ENCODE data around the gene PLCB1. TPM values are rescaled to one million over a fixed set of nuclear protein-coding genes. Genes with fewer than 3 reads are reported as not detected.

The PLCB1 gene
- total and polyA plus RNA-seq, 2 of the 4 experiments (the other 2 are of a cell fraction) = 5.6 to 16.1 TPM

DNA sequence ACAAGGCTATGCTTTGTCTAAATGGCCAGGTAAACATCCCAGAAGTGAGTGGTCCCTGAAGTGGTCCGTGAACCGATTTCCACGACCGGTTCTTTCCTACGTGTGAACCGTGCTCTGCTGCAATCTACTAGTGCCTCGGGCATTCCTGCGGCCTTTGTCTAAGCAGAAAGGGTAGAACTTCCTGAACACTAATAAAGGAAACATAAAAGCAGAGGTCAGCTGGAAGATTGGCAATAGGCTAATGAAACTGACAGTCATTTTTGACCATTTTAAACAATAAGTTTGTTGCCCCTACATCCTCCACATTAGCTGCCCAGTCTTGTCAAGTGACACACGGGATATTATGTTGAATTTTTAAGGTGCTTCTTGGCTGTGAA is 410.0 kb downstream of the PLCB1 start:
- in situ Hi-C loops (cut with MboI; ENCODE audit: low sequenced_read_pairs) = no loop called here

More for the DNA sequence above, 410.0 kb downstream of the PLCB1 start:
- Histone ChIP-seq H3K9me3 (ENCODE audit: control insufficient read depth, insufficient read depth, low read length) (no peaks in the 10 kb centered on the region), H2BK15ac (ENCODE audit: low read depth, low read length) (no peak overlapping the region), H2BK5ac (ENCODE audit: low read depth, low read length, poor library complexity, severe bottlenecking) (no peak overlapping the region), H3K23ac (ENCODE audit: low read depth, low read length) (no peak overlapping the region), H3K4me2 (ENCODE audit: low read depth, low read length) (no peak overlapping the region), H2AK9ac (replicated peaks; ENCODE audit: low read depth, low read length, poor library complexity) (no peak overlapping the region), H3K4ac (ENCODE audit: low read depth, low read length) (no peak overlapping the region), H2BK20ac (ENCODE audit: low read depth, low read length) (no peak overlapping the region), H3K4me3 (ENCODE audit: insufficient read depth, low read depth, low read length) (no peak overlapping the region), H4K5ac (ENCODE audit: low read depth, low read length) (no peak overlapping the region), H3K36me3 (ENCODE audit: control insufficient read depth, insufficient read depth, low read length) (no peaks in the 10 kb centered on the region), H4K20me1 (ENCODE audit: insufficient read depth, low read length) (no peaks in the 10 kb centered on the region), H2BK120ac (ENCODE audit: low read depth, low read length) (no peak overlapping the region), H3K14ac (replicated peaks; ENCODE audit: low read depth, low read length) (no peak overlapping the region), H3K9ac (ENCODE audit: low read depth, low read length) (no peak overlapping the region), H4K91ac (ENCODE audit: insufficient read depth, low read depth, low read length) (no peak overlapping the region), H4K8ac (ENCODE audit: low read depth in 2 of 2, low read length in 2 of 2) (no peak overlapping the region), H2AFZ (replicated peaks; ENCODE audit: low read length, poor library complexity) (no peak overlapping the region), H3K56ac (ENCODE audit: extremely low read depth, insufficient read depth, low read length) (no peak overlapping the region), H3K79me1 (ENCODE audit: low read depth in 1 of 2, low read length in 2 of 2) (no peaks in the 10 kb centered on the region), H3K18ac (ENCODE audit: low read depth, low read length) (no peak overlapping the region), H3K9me1 (ENCODE audit: insufficient read depth, low read length) (no peaks in the 10 kb centered on the region; the same call in 1 of the 2 replicates), H3K4me1 (ENCODE audit: control insufficient read depth, insufficient read depth, low read length) (no peaks in the 10 kb centered on the region), H3K27ac (ENCODE audit: insufficient read depth, low read length) (no peak overlapping the region), H3K27me3 (ENCODE audit: control insufficient read depth, insufficient read depth, low read length) (no peaks in the 10 kb centered on the region), H2AK5ac (ENCODE audit: low read depth, low read length) (no peak overlapping the region)
- intact Hi-C loops (cut with micrococcal nuclease) = no loop called here
- no peak for TF ChIP-seq CEBPB (IDR thresholded peaks at IDR 0.05; ENCODE audit: low read depth, low read length)
- TF ChIP-seq FOS (IDR thresholded peaks at IDR 0.05; ENCODE audit: low read depth, low read length) = no peak
- TF ChIP-seq NFE2L2 (IDR thresholded peaks at IDR 0.05; ENCODE audit: low read depth, low read length) = no peak
- TF ChIP-seq, protein P1, sequence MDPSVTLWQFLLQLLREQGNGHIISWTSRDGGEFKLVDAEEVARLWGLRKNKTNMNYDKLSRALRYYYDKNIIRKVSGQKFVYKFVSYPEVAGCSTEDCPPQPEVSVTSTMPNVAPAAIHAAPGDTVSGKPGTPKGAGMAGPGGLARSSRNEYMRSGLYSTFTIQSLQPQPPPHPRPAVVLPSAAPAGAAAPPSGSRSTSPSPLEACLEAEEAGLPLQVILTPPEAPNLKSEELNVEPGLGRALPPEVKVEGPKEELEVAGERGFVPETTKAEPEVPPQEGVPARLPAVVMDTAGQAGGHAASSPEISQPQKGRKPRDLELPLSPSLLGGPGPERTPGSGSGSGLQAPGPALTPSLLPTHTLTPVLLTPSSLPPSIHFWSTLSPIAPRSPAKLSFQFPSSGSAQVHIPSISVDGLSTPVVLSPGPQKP (IDR thresholded peaks at IDR 0.05; ENCODE audit: borderline replicate concordance, low read depth, low read length) = no peak
- no peak for TF ChIP-seq SMC3 (IDR thresholded peaks at IDR 0.05; ENCODE audit: low read depth, low read length)
- TF ChIP-seq, protein P2, sequence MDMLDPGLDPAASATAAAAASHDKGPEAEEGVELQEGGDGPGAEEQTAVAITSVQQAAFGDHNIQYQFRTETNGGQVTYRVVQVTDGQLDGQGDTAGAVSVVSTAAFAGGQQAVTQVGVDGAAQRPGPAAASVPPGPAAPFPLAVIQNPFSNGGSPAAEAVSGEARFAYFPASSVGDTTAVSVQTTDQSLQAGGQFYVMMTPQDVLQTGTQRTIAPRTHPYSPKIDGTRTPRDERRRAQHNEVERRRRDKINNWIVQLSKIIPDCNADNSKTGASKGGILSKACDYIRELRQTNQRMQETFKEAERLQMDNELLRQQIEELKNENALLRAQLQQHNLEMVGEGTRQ (IDR thresholded peaks at IDR 0.05; ENCODE audit: low read depth, low read length) = no peak
- TF ChIP-seq, protein P3, sequence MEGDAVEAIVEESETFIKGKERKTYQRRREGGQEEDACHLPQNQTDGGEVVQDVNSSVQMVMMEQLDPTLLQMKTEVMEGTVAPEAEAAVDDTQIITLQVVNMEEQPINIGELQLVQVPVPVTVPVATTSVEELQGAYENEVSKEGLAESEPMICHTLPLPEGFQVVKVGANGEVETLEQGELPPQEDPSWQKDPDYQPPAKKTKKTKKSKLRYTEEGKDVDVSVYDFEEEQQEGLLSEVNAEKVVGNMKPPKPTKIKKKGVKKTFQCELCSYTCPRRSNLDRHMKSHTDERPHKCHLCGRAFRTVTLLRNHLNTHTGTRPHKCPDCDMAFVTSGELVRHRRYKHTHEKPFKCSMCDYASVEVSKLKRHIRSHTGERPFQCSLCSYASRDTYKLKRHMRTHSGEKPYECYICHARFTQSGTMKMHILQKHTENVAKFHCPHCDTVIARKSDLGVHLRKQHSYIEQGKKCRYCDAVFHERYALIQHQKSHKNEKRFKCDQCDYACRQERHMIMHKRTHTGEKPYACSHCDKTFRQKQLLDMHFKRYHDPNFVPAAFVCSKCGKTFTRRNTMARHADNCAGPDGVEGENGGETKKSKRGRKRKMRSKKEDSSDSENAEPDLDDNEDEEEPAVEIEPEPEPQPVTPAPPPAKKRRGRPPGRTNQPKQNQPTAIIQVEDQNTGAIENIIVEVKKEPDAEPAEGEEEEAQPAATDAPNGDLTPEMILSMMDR (conservative IDR thresholded peaks at IDR 0.05; ENCODE audit: low read depth, low read length) = no peak
- no peak for TF ChIP-seq RFX5 (IDR thresholded peaks at IDR 0.05; ENCODE audit: low read depth, low read length)
- TF ChIP-seq MXI1 (IDR thresholded peaks at IDR 0.05; ENCODE audit: borderline replicate concordance, low read depth, low read length) = no peak
- no peak for TF ChIP-seq MAZ (IDR thresholded peaks at IDR 0.05; ENCODE audit: borderline replicate concordance, low read depth, low read length)
- no peak for TF ChIP-seq RCOR1 (IDR thresholded peaks at IDR 0.05; ENCODE audit: insufficient replicate concordance, low read length)
- WGBS, 2 experiments (ENCODE audit: extremely low coverage in 2 of 2, insufficient read length in 1 of 2) = 94% methylated on average over 6 of the region's 9 CpGs; no CpG with 5 or more reads in 1 of the 2 experiments
- ATAC-seq (ENCODE audit: low read depth) = no peak
- dilution Hi-C loops (cut with HindIII; ENCODE audit: low sequenced_read_pairs, unreplicated experiment) = no loop called here
- no peak for DNase-seq
- BruUV-seq (replicated peaks) = no TSS peak
- ChIA-PET CTCF (no interaction called here), POLR2A (ENCODE audit: unreplicated experiment) (no interaction called here)
